Neuronal stem cell (in vitro differentiated cells): ENCODE measurements around the gene ASPG.

ENCODE experiments used
- DNase-seq: peaks from one replicate; pipeline ENCODE4 v3.0.0-alpha.2; 2013; ENCODE audit warnings: low spot score
- H2AFZ ChIP-seq: one replicate; pipeline ENCODE4 v1.6.1; 2013; ENCODE audit warnings: mild to moderate bottlenecking, low read length, inconsistent platforms
- H2AK5ac ChIP-seq: 2 replicates; pipeline ENCODE4 v1.6.1; 2013; ENCODE audit warnings: low read depth, mild to moderate bottlenecking, inconsistent platforms, low read length, moderate library complexity, mixed read lengths
- H2BK120ac ChIP-seq: 2 replicates; pipeline ENCODE4 v1.6.1; 2013; ENCODE audit warnings: low read depth, mild to moderate bottlenecking, inconsistent platforms, low read length, moderate library complexity, mixed read lengths
- H2BK12ac ChIP-seq: one replicate; pipeline ENCODE4 v1.6.1; 2013; ENCODE audit warnings: low read length, inconsistent platforms
- H2BK15ac ChIP-seq: 2 replicates; pipeline ENCODE4 v1.6.1; 2013; ENCODE audit warnings: mild to moderate bottlenecking, low read length, inconsistent platforms, mixed read lengths
- H2BK5ac ChIP-seq: one replicate; pipeline ENCODE4 v1.6.1; 2013; ENCODE audit warnings: inconsistent platforms, mild to moderate bottlenecking, low read length, moderate library complexity
- H3K14ac ChIP-seq: one replicate; pipeline ENCODE4 v1.6.1; 2013; ENCODE audit warnings: low read length, inconsistent platforms
- H3K18ac ChIP-seq: 2 replicates; pipeline ENCODE4 v1.6.1; 2013; ENCODE audit warnings: low read length, inconsistent platforms
- H3K23ac ChIP-seq: 2 replicates; pipeline ENCODE4 v1.6.1; 2013; ENCODE audit warnings: low read depth, mild to moderate bottlenecking, mixed read lengths, low read length, inconsistent platforms; ENCODE audit not compliant: poor library complexity
- H3K27ac ChIP-seq: replicated peaks from 3 replicates; pipeline ENCODE4 v1.5.1; 2013; ENCODE audit warnings: low read length, inconsistent platforms
- H3K27me3 ChIP-seq, 3 experiments: 2 replicates each; pipeline ENCODE4 v1.6.1; 2013; ENCODE audit warnings: low read length in 3 of 3, mild to moderate bottlenecking in 2 of 3, inconsistent platforms in 1 of 3, low read depth in 1 of 3, mixed read lengths in 1 of 3, moderate library complexity in 1 of 3; ENCODE audit not compliant: control insufficient read depth in 3 of 3, insufficient read depth in 3 of 3
- H3K36me3 ChIP-seq, 2 donors: replicated peaks in 1 of 2; 2 replicates each; pipeline ENCODE4 v1.6.1; 2013; ENCODE audit warnings: low read length in 2 of 2; ENCODE audit not compliant: control insufficient read depth in 2 of 2, insufficient read depth in 2 of 2
- H3K4ac ChIP-seq: 2 replicates; pipeline ENCODE4 v1.6.1; 2013; ENCODE audit warnings: inconsistent platforms, mild to moderate bottlenecking, low read length, moderate library complexity
- H3K4me1 ChIP-seq, 2 donors: 1 replicate in 1 of 2; 2 replicates in 1 of 2; pipeline ENCODE4 v1.6.1; 2013; ENCODE audit warnings: low read length in 2 of 2, low read depth in 1 of 2; ENCODE audit not compliant: control insufficient read depth in 2 of 2, insufficient read depth in 1 of 2
- H3K4me2 ChIP-seq: one replicate; pipeline ENCODE4 v1.6.1; 2013; ENCODE audit warnings: mild to moderate bottlenecking, low read length, inconsistent platforms; ENCODE audit not compliant: insufficient read depth, poor library complexity, severe bottlenecking
- H3K4me3 ChIP-seq, 2 donors: 2 replicates each; pipeline ENCODE4 v1.5.1; 2013; ENCODE audit warnings: low read length in 2 of 2, mild to moderate bottlenecking in 2 of 2, inconsistent platforms in 1 of 2, moderate library complexity in 1 of 2
- H3K79me1 ChIP-seq: one replicate; pipeline ENCODE4 v1.6.1; 2013; ENCODE audit warnings: low read depth, mild to moderate bottlenecking, inconsistent platforms, low read length, moderate library complexity
- H3K9ac ChIP-seq: one replicate; pipeline ENCODE4 v1.6.1; 2013; ENCODE audit warnings: mild to moderate bottlenecking, low read depth, low read length, inconsistent platforms; ENCODE audit not compliant: poor library complexity
- H3K9me3 ChIP-seq, 2 donors: replicated peaks in 1 of 2; 2 replicates each; pipeline versions ENCODE3 to v1.6.1; 2013; ENCODE audit warnings: low read length in 2 of 2, mild to moderate bottlenecking in 2 of 2, inconsistent platforms in 1 of 2, low read depth in 1 of 2, mixed read lengths in 1 of 2, moderate library complexity in 1 of 2; ENCODE audit not compliant: control insufficient read depth in 2 of 2, insufficient read depth in 1 of 2
- H4K8ac ChIP-seq: one replicate; pipeline ENCODE4 v1.6.1; 2013; ENCODE audit warnings: low read depth, mild to moderate bottlenecking, inconsistent platforms, low read length, moderate library complexity
- H4K91ac ChIP-seq: one replicate; pipeline ENCODE4 v1.6.1; 2013; ENCODE audit warnings: low read length, low read depth, mild to moderate bottlenecking, inconsistent platforms; ENCODE audit not compliant: poor library complexity
- WGBS, 2 donors: extraction: QIAGEN DNeasy Blood & Tissue Kit; methylation state at CpG; one replicate each; pipeline ENCODE4 v1.1.7; 2013; ENCODE audit warnings: missing lambda C conversion rate in 2 of 2, mixed read lengths in 1 of 2; ENCODE audit not compliant: insufficient read length in 2 of 2, insufficient replicate concordance in 1 of 2; ENCODE audit errors: extremely low coverage in 2 of 2; 5-methylcytosine and 5-hydroxymethylcytosine counted together

ASPG gene

GRCh38 chr14:104039214-104039613 is 46.3 kb upstream of the ASPG start:
- no peak for DNase-seq
- Histone ChIP-seq H3K18ac (no peak overlapping the region), H4K91ac (no peak overlapping the region), H3K9ac (no peak overlapping the region), H2BK15ac (no peak overlapping the region), H3K9me3 (peaks cover 0 to 1% of the 10 kb centered on the region in 2 donors), H2AK5ac (no peak overlapping the region), H3K36me3 (no peaks in the 10 kb centered on the region), H3K4me1 (peaks cover 0 to 10% of the 10 kb centered on the region in 2 donors), H3K27me3 (peaks cover 0 to 32% (median 0%) of the 10 kb centered on the region in 3 experiments), H2BK5ac (no peak overlapping the region), H2AFZ (no peak overlapping the region), H3K4me3 (no peak overlapping the region), H3K23ac (no peak overlapping the region), H2BK120ac (no peak overlapping the region), H4K8ac (no peak overlapping the region), H3K4me2 (no peak overlapping the region), H3K4ac (no peak overlapping the region), H3K27ac (no peak overlapping the region), H3K14ac (no peak overlapping the region), H2BK12ac (no peak overlapping the region), H3K79me1 (no peaks in the 10 kb centered on the region)
- no CpG with 5 or more reads among the region's 5 CpGs for WGBS, 2 donors

DNA sequence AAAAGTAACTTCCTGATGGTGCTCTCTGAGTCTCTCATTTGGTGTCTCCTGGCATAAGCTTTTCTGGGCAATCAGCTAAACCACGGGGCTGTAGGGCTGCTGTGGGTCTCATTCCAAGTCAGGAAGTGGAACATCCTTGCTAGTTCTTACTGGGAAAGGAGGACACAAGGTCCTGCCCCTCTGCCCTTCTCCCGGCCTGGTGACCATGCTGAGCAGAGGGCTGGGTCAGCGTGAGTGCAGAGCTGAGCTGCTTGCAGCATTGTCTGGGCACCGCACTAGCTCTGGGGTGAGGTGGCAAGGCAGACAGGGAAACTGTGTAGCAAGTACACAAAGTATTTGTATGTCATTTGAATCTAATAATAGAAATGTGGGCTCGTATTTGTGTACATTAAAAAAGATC is 45.0 kb upstream of the ASPG start:
- no peak overlapping the region for H4K8ac ChIP-seq
- no CpG with 5 or more reads among the region's 5 CpGs for WGBS, 2 donors
- no peaks in the 10 kb centered on the region for H3K36me3 ChIP-seq
- H2AK5ac ChIP-seq = no peak overlapping the region
- H2BK12ac ChIP-seq = no peak overlapping the region
- no peak overlapping the region for H3K9ac ChIP-seq
- H2BK5ac ChIP-seq = no peak overlapping the region
- H3K9me3 ChIP-seq = peaks cover 0 to 1% of the 10 kb centered on the region in 2 donors
- no peak overlapping the region for H2BK15ac ChIP-seq
- H2AFZ ChIP-seq = peak overlapping the region; percentile 17
- no peak overlapping the region for H3K14ac ChIP-seq
- no peak overlapping the region for H3K4ac ChIP-seq
- no peaks in the 10 kb centered on the region for H3K79me1 ChIP-seq
- peak overlapping the region; percentile 87 for H3K23ac ChIP-seq
- H3K4me2 ChIP-seq = no peak overlapping the region
- no peak overlapping the region for H2BK120ac ChIP-seq
- DNase-seq = no peak
- H4K91ac ChIP-seq = no peak overlapping the region
- H3K4me1 ChIP-seq = peaks cover 0 to 8% of the 10 kb centered on the region in 2 donors
- H3K4me3 ChIP-seq = no peak overlapping the region
- no peak overlapping the region for H3K27ac ChIP-seq
- H3K27me3 ChIP-seq = peaks cover 0 to 20% (median 0%) of the 10 kb centered on the region in 3 experiments
- H3K18ac ChIP-seq = no peak overlapping the region

- Histone ChIP-seq H3K4me2 (no peak overlapping the region), H3K4ac (no peak overlapping the region), H2BK5ac (no peak overlapping the region), H3K36me3 (no peaks in the 10 kb centered on the region), H3K23ac (no peak overlapping the region), H3K27me3 (peaks cover 0 to 14% (median 0%) of the 10 kb centered on the region in 3 experiments), H4K8ac (no peak overlapping the region), H3K9ac (no peak overlapping the region), H3K4me1 (peaks cover 0 to 7% of the 10 kb centered on the region in 2 donors), H3K4me3 (no peak overlapping the region), H4K91ac (no peak overlapping the region), H3K14ac (no peak overlapping the region), H2AFZ (no peak overlapping the region), H3K9me3 (peaks cover 0 to 1% of the 10 kb centered on the region in 2 donors), H2BK15ac (no peak overlapping the region), H3K79me1 (no peaks in the 10 kb centered on the region), H3K27ac (no peak overlapping the region), H2AK5ac (no peak overlapping the region), H2BK12ac (no peak overlapping the region), H2BK120ac (no peak overlapping the region), H3K18ac (no peak overlapping the region)
- DNase-seq = no peak
- WGBS, 2 donors = no CpG with 5 or more reads among the region's 6 CpGs
Observed at GRCh38 chr14:104041430-104042104, 43.9 kb upstream of the ASPG start.

DNA sequence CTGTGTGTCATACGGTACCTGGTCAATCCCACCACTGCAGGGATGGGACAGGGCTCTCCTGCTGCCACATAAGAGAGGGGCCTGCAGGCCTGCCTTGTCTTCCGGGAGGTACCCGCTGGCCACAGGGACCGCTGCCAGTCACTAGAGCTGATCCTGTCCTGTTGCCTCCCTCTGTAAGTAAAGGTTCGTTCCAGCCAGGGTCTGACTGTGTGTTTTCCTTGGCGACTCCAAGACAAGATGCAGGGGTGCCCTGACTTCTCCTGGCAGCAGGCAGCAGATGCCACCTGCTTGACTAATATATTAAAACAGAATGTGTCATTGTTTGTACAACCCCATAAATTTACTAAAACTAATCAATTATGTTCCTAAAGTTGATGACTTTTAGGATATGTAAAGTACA is 41.5 kb upstream of the ASPG start:
- no peaks in the 10 kb centered on the region for H3K36me3 ChIP-seq
- no peak for DNase-seq
- no peak overlapping the region for H3K4me3 ChIP-seq
- peaks cover 0 to 12% (median 0%) of the 10 kb centered on the region in 3 experiments for H3K27me3 ChIP-seq
- no peak overlapping the region for H4K91ac ChIP-seq
- H2AFZ ChIP-seq = no peak overlapping the region
- H3K23ac ChIP-seq = no peak overlapping the region
- H3K14ac ChIP-seq = no peak overlapping the region
- H2BK120ac ChIP-seq = no peak overlapping the region
- no peak overlapping the region for H3K4ac ChIP-seq
- H3K9ac ChIP-seq = peak overlapping the region; percentile 27
- no peak overlapping the region for H2BK5ac ChIP-seq
- no peak overlapping the region for H2AK5ac ChIP-seq
- no peak overlapping the region for H3K4me2 ChIP-seq
- H3K27ac ChIP-seq = no peak overlapping the region
- H3K18ac ChIP-seq = peak overlapping the region; percentile 54
- no peak overlapping the region for H2BK12ac ChIP-seq
- no peak overlapping the region for H4K8ac ChIP-seq
- H3K9me3 ChIP-seq = peaks cover 0 to 1% of the 10 kb centered on the region in 2 donors
- WGBS, 2 donors = no CpG with 5 or more reads among the region's 6 CpGs
- H3K79me1 ChIP-seq = no peaks in the 10 kb centered on the region
- peaks cover 0 to 7% of the 10 kb centered on the region in 2 donors for H3K4me1 ChIP-seq
- no peak overlapping the region for H2BK15ac ChIP-seq
